Caco-2 (cell line): ENCODE measurements around the gene ITPR1. TPM values are rescaled to one million over a fixed set of nuclear protein-coding genes. Genes with fewer than 3 reads are reported as not detected.

ENCODE experiments used
- BruUV-seq: library from RNA; stranded (reverse); fragments of 400-500 nt; replicated peaks from 2 replicates; lab custom pipeline; 2021; lab: Mats Ljungman, UMichigan
- CTCF ChIA-PET: fragments of 300-600 bp; sonication (Branson Sonifier 250); formaldehyde crosslinking; loops from one replicate; lab custom pipeline; 2022; ENCODE audit warnings: antibody characterized with exemption; lab: Charles Lee
- POLR2A ChIA-PET: fragments of 300-600 bp; sonication (Branson Sonifier 250); formaldehyde crosslinking; loops from one replicate; lab custom pipeline; 2022; ENCODE audit warnings: antibody characterized with exemption; lab: Charles Lee
- DNase-seq, 2 experiments: peaks; one replicate each; pipeline versions ENCODE4 v3.0.0 to v3.0.0-alpha.2; 2020 to 2022
- H3K27me3 ChIP-seq: replicated peaks from 2 replicates; pipeline ENCODE4 v1.6.0; 2011; ENCODE audit warnings: low read length; ENCODE audit not compliant: control insufficient read depth, insufficient read depth
- H3K36me3 ChIP-seq: 2 replicates; pipeline ENCODE4 v1.5.1; 2011; ENCODE audit warnings: low read length; ENCODE audit not compliant: control insufficient read depth, insufficient read depth
- H3K4me1 ChIP-seq: fragments of 250-450 bp; sonication (Bioruptor Pico); 2 replicates; pipeline ENCODE4 v1.5.1; 2020; ENCODE audit warnings: mild to moderate bottlenecking
- H3K4me3 ChIP-seq: 2 replicates; pipeline ENCODE4 v1.5.1; 2011; ENCODE audit warnings: low read depth, mild to moderate bottlenecking, control low read depth, low read length
- H3K9me3 ChIP-seq: fragments of 250-450 bp; sonication (Bioruptor Pico); 2 replicates; pipeline ENCODE4 v1.5.1; 2020; ENCODE audit warnings: mild to moderate bottlenecking, moderate library complexity
- H3K27ac Mint-ChIP-seq: one replicate; pipeline ENCODE4 v1.8.0; 2022; ENCODE audit warnings: mixed read lengths; ENCODE audit not compliant: unreplicated experiment
- H3K27me3 Mint-ChIP-seq: one replicate; pipeline ENCODE4 v1.8.0; 2022; ENCODE audit warnings: mixed read lengths; ENCODE audit not compliant: insufficient read depth, unreplicated experiment
- H3K36me3 Mint-ChIP-seq: one replicate; pipeline ENCODE4 v1.8.0; 2022; ENCODE audit warnings: mild to moderate bottlenecking, mixed read lengths; ENCODE audit not compliant: insufficient read depth, unreplicated experiment
- H3K4me1 Mint-ChIP-seq: one replicate; pipeline ENCODE4 v1.8.0; 2022; ENCODE audit warnings: low read depth, mixed read lengths; ENCODE audit not compliant: unreplicated experiment
- H3K4me3 Mint-ChIP-seq: one replicate; pipeline ENCODE4 v1.8.0; 2022; ENCODE audit warnings: mild to moderate bottlenecking, moderate library complexity, mixed read lengths; ENCODE audit not compliant: unreplicated experiment
- H3K9me3 Mint-ChIP-seq: one replicate; pipeline ENCODE4 v1.8.0; 2022; ENCODE audit warnings: mixed read lengths; ENCODE audit not compliant: unreplicated experiment
- CTCF ChIP-seq, 2 experiments: fragments of 200-600 bp in 1 of 2; IDR thresholded peaks; 1 replicate in 1 of 2; 2 replicates in 1 of 2; pipeline versions ENCODE4 v1.5.1 to v1.8.0; 2011 to 2022; ENCODE audit warnings: antibody characterized with exemption in 1 of 2, control low read depth in 1 of 2, inconsistent platforms in 1 of 2, low read depth in 1 of 2, low read length in 1 of 2, mild to moderate bottlenecking in 1 of 2, moderate library complexity in 1 of 2; ENCODE audit not compliant: insufficient read depth in 1 of 2, severe bottlenecking in 1 of 2, unreplicated experiment in 1 of 2
- intact Hi-C: fragments of 100-400 bp; cut with micrococcal nuclease; formaldehyde crosslinking; loops from one replicate; pipeline ENCODE4 v1.10.0; 2022; ENCODE audit not compliant: unreplicated experiment
- total RNA-seq: library from RNA; stranded (reverse); gene quantifications from 2 replicates; pipeline ENCODE4 v1.2.3, GENCODE V29; 2022

ITPR1 gene
- total RNA-seq, 1 experiment from 2014 or later, result 10.4 TPM

GRCh38 chr3:4753073-4753691 is 260.0 kb downstream of the ITPR1 start:
- H3K27me3 ChIP-seq, result no peaks in the 10 kb centered on the region
- H3K4me3 ChIP-seq, result no peak overlapping the region
- Mint-ChIP-seq H3K27ac (peak overlapping the region; percentile 83), H3K27me3 (no peaks in the 10 kb centered on the region), H3K9me3 (no peaks in the 10 kb centered on the region), H3K4me1 (peaks cover 25% of the 10 kb centered on the region), H3K36me3 (peaks cover 5% of the 10 kb centered on the region), H3K4me3 (peak overlapping the region; percentile 18)
- H3K36me3 ChIP-seq, result no peaks in the 10 kb centered on the region
- CTCF ChIA-PET, result interaction anchor here (1.0 to 1.4 kb wide), 2 partner anchors 24 to 27 kb away, joined by 3 read pairs; no protein-coding TSS in a partner anchor
- no TSS peak for BruUV-seq
- POLR2A ChIA-PET, result interaction anchor here (0.5 kb wide), 1 partner anchor 359 kb away, joined by 3 read pairs; no protein-coding TSS in a partner anchor
- peaks cover 56% of the 10 kb centered on the region for H3K4me1 ChIP-seq
- no peak for DNase-seq
- no peaks in the 10 kb centered on the region for H3K9me3 ChIP-seq
- intact Hi-C loops, result no loop called here
- TF ChIP-seq CTCF (IDR thresholded peaks at IDR 0.05; ENCODE audit: insufficient read depth in 1 of 2, low read depth in 1 of 2, low read length in 1 of 2, severe bottlenecking in 1 of 2, unreplicated experiment in 1 of 2), result no peak

DNA sequence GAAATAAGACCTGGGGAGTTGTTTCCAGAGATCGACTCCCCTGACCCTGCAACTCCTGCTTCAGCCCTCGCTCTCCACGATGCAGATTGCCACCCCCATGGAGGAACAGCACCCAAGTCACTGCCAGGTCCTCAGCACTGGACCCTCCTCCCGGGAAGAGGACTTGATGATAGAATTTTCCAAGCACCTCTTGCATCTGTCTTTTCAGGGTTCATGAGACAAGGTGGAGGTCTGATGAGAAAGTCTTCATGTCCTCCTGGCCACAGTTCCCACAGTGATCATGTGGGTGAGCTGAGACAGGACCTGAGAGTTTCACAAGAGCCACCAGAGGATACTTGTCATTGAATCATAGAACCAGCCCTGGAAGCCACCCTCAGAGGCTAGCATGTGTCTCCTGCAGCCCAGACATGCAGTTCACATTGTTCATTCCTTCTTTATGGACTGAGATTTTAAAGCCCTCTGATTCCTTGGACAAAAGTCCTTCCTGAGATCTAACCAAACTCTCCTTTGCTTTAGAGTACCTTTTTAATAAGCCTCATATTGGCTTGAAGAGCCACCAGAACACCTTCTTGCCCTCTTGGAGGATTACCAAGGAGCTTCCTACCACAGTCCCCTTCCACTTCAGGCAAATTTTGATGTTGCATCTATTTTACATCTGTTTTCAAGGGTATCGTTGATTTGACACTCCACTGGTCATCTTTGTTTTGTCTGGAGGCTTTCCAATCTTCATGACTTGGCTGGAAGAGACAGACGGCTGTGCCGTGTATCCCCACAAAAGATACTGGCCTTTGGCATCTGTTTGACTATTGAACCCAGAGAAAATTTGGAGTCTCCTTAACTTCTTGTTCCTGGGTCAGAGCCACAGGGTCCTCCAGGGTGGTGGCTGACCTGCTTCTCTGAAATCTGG is 261.3 kb downstream of the ITPR1 start:
- no peaks in the 10 kb centered on the region for H3K9me3 Mint-ChIP-seq
- no TSS peak for BruUV-seq
- no peaks in the 10 kb centered on the region for H3K27me3 Mint-ChIP-seq
- Histone ChIP-seq H3K9me3 (no peaks in the 10 kb centered on the region), H3K27me3 (no peaks in the 10 kb centered on the region), H3K4me1 (peaks cover 69% of the 10 kb centered on the region), H3K4me3 (no peak overlapping the region), H3K36me3 (no peaks in the 10 kb centered on the region)
- intact Hi-C loops, result no loop called here
- no peak overlapping the region for H3K4me3 Mint-ChIP-seq
- H3K4me1 Mint-ChIP-seq, result peaks cover 33% of the 10 kb centered on the region
- CTCF ChIA-PET, result no interaction called here
- H3K36me3 Mint-ChIP-seq, result peaks cover 5% of the 10 kb centered on the region
- no peak for DNase-seq
- POLR2A ChIA-PET, result interaction anchor here (0.6 kb wide), 1 partner anchor 304 kb away, joined by 5 read pairs; no protein-coding TSS in a partner anchor
- no peak for TF ChIP-seq CTCF (IDR thresholded peaks at IDR 0.05; ENCODE audit: insufficient read depth in 1 of 2, low read depth in 1 of 2, low read length in 1 of 2, severe bottlenecking in 1 of 2, unreplicated experiment in 1 of 2)
- H3K27ac Mint-ChIP-seq, result no peak overlapping the region

GRCh38 chr3:4755566-4755965 is 262.4 kb downstream of the ITPR1 start:
- Mint-ChIP-seq H3K4me3 (no peak overlapping the region), H3K9me3 (no peaks in the 10 kb centered on the region), H3K36me3 (peaks cover 6% of the 10 kb centered on the region), H3K4me1 (peaks cover 38% of the 10 kb centered on the region), H3K27me3 (no peaks in the 10 kb centered on the region), H3K27ac (no peak overlapping the region)
- no peaks in the 10 kb centered on the region for H3K27me3 ChIP-seq
- no TSS peak for BruUV-seq
- H3K36me3 ChIP-seq, result no peaks in the 10 kb centered on the region
- H3K4me3 ChIP-seq, result no peak overlapping the region
- CTCF ChIA-PET, result no interaction called here
- intact Hi-C loops, result no loop called here
- POLR2A ChIA-PET, result no interaction called here
- 0 out of 2 replicates have a peak, but pooled peaks cover 2% of the 10 kb centered on the region for H3K9me3 ChIP-seq
- no peak for DNase-seq
- no peak for TF ChIP-seq CTCF (IDR thresholded peaks at IDR 0.05; ENCODE audit: insufficient read depth in 1 of 2, low read depth in 1 of 2, low read length in 1 of 2, severe bottlenecking in 1 of 2, unreplicated experiment in 1 of 2)
- peaks cover 74% of the 10 kb centered on the region for H3K4me1 ChIP-seq
